A549 (cell line): ENCODE measurements around the gene PPY. TPM values are rescaled to one million over a fixed set of nuclear protein-coding genes. Genes with fewer than 3 reads are reported as not detected.

Experiments
- ATAC-seq, 2 experiments: fragments of 200-7000 bp in 1 of 2; fragments of >200 bp in 1 of 2; cut with Nextera tagmentation in 1 of 2; cut with Tn5 transposase in 1 of 2; 3 replicates each; pipeline versions ENCODE4 v1.8.0 to v1.9.1; 2018 to 2020; ENCODE audit warnings: mild to moderate bottlenecking in 1 of 2, moderate library complexity in 1 of 2
- CTCF ChIA-PET: fragments of 300-600 bp; sonication (Branson Sonifier 250); formaldehyde crosslinking; extraction: SDS; loops from one replicate; lab custom pipeline; 2021; ENCODE audit warnings: antibody characterized with exemption, inconsistent platforms; lab: Yijun Ruan, JAX
- POLR2A ChIA-PET: fragments of 350-600 bp; formaldehyde crosslinking; extraction: SDS; loops from one replicate; lab custom pipeline; 2021; ENCODE audit warnings: antibody characterized with exemption, inconsistent platforms; lab: Yijun Ruan, JAX
- DNase-seq, 2 experiments: peaks; one replicate each; pipeline versions ENCODE4 v3.0.0 to v3.0.0-alpha.2; 2011 to 2016; ENCODE audit warnings: low read depth in 1 of 2, low spot score in 1 of 2
- FAIRE-seq: peaks from 2 replicates; lab custom pipeline; 2011; peaks lifted over from hg19 to GRCh38; lab: Jason Lieb, UNC
- H3K27ac ChIP-seq, 2 experiments: fragments of >200 bp; sonication (Bioruptor Twin); formaldehyde crosslinking; 3 replicates each; pipeline ENCODE4 v1.5.1; 2016 to 2017
- H3K4me1 ChIP-seq: fragments of >200 bp; sonication (Bioruptor Twin); formaldehyde crosslinking; 3 replicates; pipeline ENCODE4 v1.6.1; 2016
- H3K4me2 ChIP-seq: fragments of >200 bp; sonication (Bioruptor Twin); formaldehyde crosslinking; 3 replicates; pipeline ENCODE4 v1.6.1; 2016
- H3K4me3 ChIP-seq: fragments of >200 bp; sonication (Bioruptor Twin); formaldehyde crosslinking; 3 replicates; pipeline ENCODE4 v1.5.1; 2016
- H3K9me3 ChIP-seq: fragments of >200 bp; sonication (Bioruptor Twin); formaldehyde crosslinking; 3 replicates; pipeline ENCODE4 v1.6.1; 2016
- ATOH8 ChIP-seq: fragments of 250-450 bp; sonication (Bioruptor Pico); IDR thresholded peaks from 2 replicates; pipeline ENCODE4 v1.5.0; 2020; ENCODE audit warnings: low read depth, mild to moderate bottlenecking, moderate library complexity
- CBX8 ChIP-seq: fragments of 200-600 bp; sonication (generic); IDR thresholded peaks from 2 replicates; pipeline ENCODE4 v1.6.1; 2016
- ESRRA ChIP-seq: fragments of 150-350 bp; IDR thresholded peaks from 2 replicates; pipeline ENCODE4 v1.6.1; 2014; ENCODE audit warnings: mild to moderate bottlenecking, low read length, borderline replicate concordance
- FOSB ChIP-seq: fragments of 250-450 bp; sonication (Bioruptor Pico); IDR thresholded peaks from 2 replicates; pipeline ENCODE4 v1.5.0; 2020; ENCODE audit warnings: mild to moderate bottlenecking, moderate library complexity
- GATA3 ChIP-seq: IDR thresholded peaks from 2 replicates; pipeline ENCODE4 v1.6.1; 2012; ENCODE audit warnings: borderline replicate concordance
- HOXB13 ChIP-seq: fragments of 250-450 bp; sonication (Bioruptor Pico); IDR thresholded peaks from 2 replicates; pipeline ENCODE4 v1.5.0; 2020; ENCODE audit warnings: low read depth, mild to moderate bottlenecking, moderate library complexity
- HOXB5 ChIP-seq: fragments of 250-450 bp; sonication (Bioruptor Pico); IDR thresholded peaks from 2 replicates; pipeline ENCODE4 v1.5.0; 2020; ENCODE audit warnings: mild to moderate bottlenecking, moderate library complexity
- JUN ChIP-seq, 2 experiments: fragments of >200 bp; sonication (Bioruptor Twin); formaldehyde crosslinking; IDR thresholded peaks; 2 replicates in 1 of 2; 3 replicates in 1 of 2; pipeline ENCODE4 v1.6.1; 2016 to 2017
- POLR2A ChIP-seq: IDR thresholded peaks from 2 replicates; pipeline ENCODE4 v1.6.1; 2012; ENCODE audit warnings: mild to moderate bottlenecking, low read length
- RAD21 ChIP-seq, 2 experiments: fragments of >200 bp in 1 of 2; sonication (Bioruptor Twin) in 1 of 2; formaldehyde crosslinking in 1 of 2; IDR thresholded peaks in 1 of 2; conservative IDR thresholded peaks in 1 of 2; 2 replicates in 1 of 2; 3 replicates in 1 of 2; pipeline ENCODE4 v1.6.1; 2012 to 2018; ENCODE audit warnings: inconsistent platforms in 1 of 2
- RFX5 ChIP-seq: fragments of 450-650 bp; IDR thresholded peaks from 2 replicates; pipeline ENCODE4 v1.7.1; 2014; ENCODE audit warnings: antibody characterized with exemption, mild to moderate bottlenecking, moderate library complexity
- RNF2 ChIP-seq: fragments of 200-600 bp; sonication (generic); IDR thresholded peaks from 2 replicates; pipeline ENCODE4 v1.6.1; 2016; ENCODE audit warnings: low read depth, mild to moderate bottlenecking, antibody characterized with exemption, moderate library complexity, borderline replicate concordance
- TP53 ChIP-seq: fragments of 250-450 bp; sonication (Bioruptor Pico); IDR thresholded peaks from 2 replicates; pipeline ENCODE4 v1.5.0; 2021; ENCODE audit warnings: mild to moderate bottlenecking, moderate library complexity
- ZFP36 ChIP-seq: fragments of 450-650 bp; IDR thresholded peaks from 2 replicates; pipeline ENCODE4 v1.6.1; 2014; ENCODE audit warnings: borderline replicate concordance; ENCODE audit not compliant: partially characterized antibody
- ZNF302 ChIP-seq: fragments of 250-450 bp; sonication (Bioruptor Pico); IDR thresholded peaks from 2 replicates; pipeline ENCODE4 v1.9.0; 2021; ENCODE audit warnings: inconsistent platforms, mild to moderate bottlenecking, moderate library complexity
- WGBS: methylation state at CpG from one replicate; pipeline ENCODE4 v1.1.6; 2017; ENCODE audit errors: missing lambda C conversion rate; 5-methylcytosine and 5-hydroxymethylcytosine counted together
- polyA plus RNA-seq, 4 experiments: library from polyadenylated mRNA; depleted of rRNA in 3 of 4; stranded (reverse); fragments of >200 nt; fragmentation: RNase III in 1 of 4; extraction: RNeasy Plus Mini Kit Qiagen cat#74134 plus additional on column Dnase treatment in 1 of 4; gene quantifications; 2 replicates in 3 of 4; 3 replicates in 1 of 4; pipeline ENCODE4 v1.2.3, GENCODE V29; 2011 to 2017
- TF ChIP-seq, protein P1 (sequence below): IDR thresholded peaks from 2 replicates; pipeline ENCODE4 v1.6.1; 2012; ENCODE audit warnings: low read depth, borderline replicate concordance
- TF ChIP-seq, protein P2 (sequence below): fragments of >200 bp; sonication (Bioruptor Twin); formaldehyde crosslinking; IDR thresholded peaks from 2 replicates; pipeline ENCODE4 v1.6.1; 2016
- TF ChIP-seq, protein P3 (sequence below): fragments of >200 bp; sonication (Bioruptor Twin); formaldehyde crosslinking; IDR thresholded peaks from 3 replicates; pipeline ENCODE4 v1.5.1; 2016
- TF ChIP-seq, protein P4 (sequence below): fragments of 150-350 bp; IDR thresholded peaks from 2 replicates; pipeline ENCODE4 v1.6.1; 2014; ENCODE audit warnings: low read depth, mild to moderate bottlenecking, low read length

Gene PPY
- polyA plus RNA-seq, 2 of the 4 experiments (the other 2 are of a cell fraction): not detected

- peak; percentile 41 for TF ChIP-seq ZFP36
- TF ChIP-seq, protein P1, sequence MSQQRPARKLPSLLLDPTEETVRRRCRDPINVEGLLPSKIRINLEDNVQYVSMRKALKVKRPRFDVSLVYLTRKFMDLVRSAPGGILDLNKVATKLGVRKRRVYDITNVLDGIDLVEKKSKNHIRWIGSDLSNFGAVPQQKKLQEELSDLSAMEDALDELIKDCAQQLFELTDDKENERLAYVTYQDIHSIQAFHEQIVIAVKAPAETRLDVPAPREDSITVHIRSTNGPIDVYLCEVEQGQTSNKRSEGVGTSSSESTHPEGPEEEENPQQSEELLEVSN: no peak
- Histone ChIP-seq H3K9me3 (no peaks in the 10 kb centered on the region), H3K27ac (no peak overlapping the region), H3K4me1 (peaks cover 7% of the 10 kb centered on the region; the same call in 2 of the 3 replicates), H3K4me3 (no peak overlapping the region), H3K4me2 (no peak overlapping the region)
- DNase-seq: no peak
- CTCF ChIA-PET: interaction anchor here (0.7 to 22.4 kb wide), 8 partner anchors 11 to 90 kb away, joined by 3 to 657 read pairs (median 4); partner anchors contain the start of gene NAGS
- no peak for FAIRE-seq
- POLR2A ChIA-PET: no interaction called here
- ATAC-seq: no peak
- 60% methylated on average over 2 of the region's 2 CpGs for WGBS
These were observed 8.3 kb upstream of the PPY start for GRCh38 chr17:43950554-43950953.

DNA sequence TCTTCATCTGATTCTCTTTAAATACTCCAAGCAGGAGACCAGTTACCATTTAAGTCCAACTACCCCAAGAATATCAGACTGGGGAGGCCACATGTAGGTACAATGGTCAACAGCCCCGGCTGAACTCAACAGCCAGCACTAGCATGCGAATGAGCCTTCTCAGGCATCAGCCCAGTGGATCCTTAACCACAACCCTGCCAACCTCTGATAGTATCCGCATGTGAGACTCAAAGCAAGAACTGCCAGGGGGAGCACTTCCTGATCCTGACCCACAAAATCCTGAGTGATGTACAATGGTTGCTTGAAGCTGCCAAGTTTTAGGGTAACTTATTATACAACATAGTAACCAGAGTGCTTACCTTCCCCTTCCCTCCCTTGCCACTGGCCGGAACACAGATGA, 7.5 kb upstream of the PPY start:
- POLR2A ChIA-PET: no interaction called here
- ATAC-seq: peak in 1 of 2 experiments; percentile 18; a peak in 2 of 6 replicates
- CTCF ChIA-PET: interaction anchor here (1.1 to 22.4 kb wide), 5 partner anchors 10 to 91 kb away, joined by 3 to 657 read pairs (median 5); partner anchors contain the start of gene NAGS
- Histone ChIP-seq H3K27ac (no peak overlapping the region), H3K4me1 (peaks cover 7% of the 10 kb centered on the region; the same call in 2 of the 3 replicates), H3K9me3 (no peaks in the 10 kb centered on the region), H3K4me3 (no peak overlapping the region), H3K4me2 (no peak overlapping the region)
- no peak for DNase-seq
- no peak for FAIRE-seq
- TF ChIP-seq ESRRA: no peak
- no peak for TF ChIP-seq JUN (IDR thresholded peaks at IDR 0.05)
- TF ChIP-seq ZNF302 (CRISPR knock-in tag): no peak
- no peak for TF ChIP-seq ZFP36
- TF ChIP-seq, protein P2, sequence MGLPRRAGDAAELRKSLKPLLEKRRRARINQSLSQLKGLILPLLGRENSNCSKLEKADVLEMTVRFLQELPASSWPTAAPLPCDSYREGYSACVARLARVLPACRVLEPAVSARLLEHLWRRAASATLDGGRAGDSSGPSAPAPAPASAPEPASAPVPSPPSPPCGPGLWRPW: no peak
- no peak for TF ChIP-seq FOSB (CRISPR knock-in tag)
- TF ChIP-seq, protein P1: no peak
- TF ChIP-seq HOXB5 (CRISPR knock-in tag): no peak
- no peak for TF ChIP-seq CBX8
- no peak for TF ChIP-seq POLR2A
- TF ChIP-seq, protein P3, sequence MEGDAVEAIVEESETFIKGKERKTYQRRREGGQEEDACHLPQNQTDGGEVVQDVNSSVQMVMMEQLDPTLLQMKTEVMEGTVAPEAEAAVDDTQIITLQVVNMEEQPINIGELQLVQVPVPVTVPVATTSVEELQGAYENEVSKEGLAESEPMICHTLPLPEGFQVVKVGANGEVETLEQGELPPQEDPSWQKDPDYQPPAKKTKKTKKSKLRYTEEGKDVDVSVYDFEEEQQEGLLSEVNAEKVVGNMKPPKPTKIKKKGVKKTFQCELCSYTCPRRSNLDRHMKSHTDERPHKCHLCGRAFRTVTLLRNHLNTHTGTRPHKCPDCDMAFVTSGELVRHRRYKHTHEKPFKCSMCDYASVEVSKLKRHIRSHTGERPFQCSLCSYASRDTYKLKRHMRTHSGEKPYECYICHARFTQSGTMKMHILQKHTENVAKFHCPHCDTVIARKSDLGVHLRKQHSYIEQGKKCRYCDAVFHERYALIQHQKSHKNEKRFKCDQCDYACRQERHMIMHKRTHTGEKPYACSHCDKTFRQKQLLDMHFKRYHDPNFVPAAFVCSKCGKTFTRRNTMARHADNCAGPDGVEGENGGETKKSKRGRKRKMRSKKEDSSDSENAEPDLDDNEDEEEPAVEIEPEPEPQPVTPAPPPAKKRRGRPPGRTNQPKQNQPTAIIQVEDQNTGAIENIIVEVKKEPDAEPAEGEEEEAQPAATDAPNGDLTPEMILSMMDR: no peak
- no peak for TF ChIP-seq TP53 (CRISPR knock-in tag)
- no peak for TF ChIP-seq RAD21 (conservative IDR thresholded peaks at IDR 0.05 in 1 of 2, IDR thresholded peaks at IDR 0.05 in 1 of 2)
- WGBS: 57% methylated on average over 4 of the region's 4 CpGs

DNA sequence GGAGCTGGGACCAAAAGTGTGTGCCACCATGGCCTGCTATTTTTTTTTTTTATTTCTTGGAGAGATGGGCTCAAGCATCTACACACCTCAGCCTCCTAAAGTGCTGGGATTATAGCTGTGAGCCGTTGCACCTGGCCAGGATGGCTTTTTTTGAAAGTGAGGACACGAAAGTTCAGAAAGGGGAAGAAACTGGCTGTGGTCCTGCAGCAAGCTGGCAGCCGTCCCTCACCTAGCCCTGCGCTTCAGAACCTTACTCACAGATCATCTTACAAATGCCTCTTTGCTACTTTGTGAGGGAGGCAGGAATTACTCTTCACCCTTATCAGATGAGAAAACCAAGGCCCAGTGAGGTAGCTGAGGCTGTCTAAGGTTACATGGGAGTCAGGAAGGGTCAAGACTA, 4.5 kb upstream of the PPY start:
- no peaks in the 10 kb centered on the region for H3K4me1 ChIP-seq
- no peak overlapping the region for H3K4me2 ChIP-seq
- H3K9me3 ChIP-seq: no peaks in the 10 kb centered on the region
- DNase-seq: no peak
- ATAC-seq: no peak
- H3K27ac ChIP-seq: no peak overlapping the region
- TF ChIP-seq, protein P4, sequence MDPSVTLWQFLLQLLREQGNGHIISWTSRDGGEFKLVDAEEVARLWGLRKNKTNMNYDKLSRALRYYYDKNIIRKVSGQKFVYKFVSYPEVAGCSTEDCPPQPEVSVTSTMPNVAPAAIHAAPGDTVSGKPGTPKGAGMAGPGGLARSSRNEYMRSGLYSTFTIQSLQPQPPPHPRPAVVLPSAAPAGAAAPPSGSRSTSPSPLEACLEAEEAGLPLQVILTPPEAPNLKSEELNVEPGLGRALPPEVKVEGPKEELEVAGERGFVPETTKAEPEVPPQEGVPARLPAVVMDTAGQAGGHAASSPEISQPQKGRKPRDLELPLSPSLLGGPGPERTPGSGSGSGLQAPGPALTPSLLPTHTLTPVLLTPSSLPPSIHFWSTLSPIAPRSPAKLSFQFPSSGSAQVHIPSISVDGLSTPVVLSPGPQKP: no peak
- TF ChIP-seq ATOH8 (CRISPR knock-in tag): no peak
- TF ChIP-seq HOXB13 (CRISPR knock-in tag): no peak
- TF ChIP-seq GATA3: no peak
- no peak for TF ChIP-seq RNF2
- no peak for TF ChIP-seq RFX5
- WGBS: 67% methylated on average over 4 of the region's 4 CpGs
- no peak overlapping the region for H3K4me3 ChIP-seq
- CTCF ChIA-PET: interaction anchor here (0.7 to 22.4 kb wide), 8 partner anchors 13 to 273 kb away, joined by 3 to 657 read pairs (median 3); partner anchors contain the start of gene NAGS
- FAIRE-seq: no peak
- POLR2A ChIA-PET: no interaction called here
